HepG2 (cell line): ENCODE data around the gene ATN1. TPM values are rescaled to one million over a fixed set of nuclear protein-coding genes. Genes with fewer than 3 reads are reported as not detected.

Experiments used
- ATAC-seq: fragments of 200-7000 bp; cut with Tn5 transposase; 3 replicates; pipeline ENCODE4 v1.9.1; 2020; ENCODE audit warnings: mild to moderate bottlenecking, moderate library complexity
- BruUV-seq: library from RNA; stranded (reverse); fragments of 400-500 nt; replicated peaks from 2 replicates; lab custom pipeline; 2021; lab: Mats Ljungman, UMichigan
- CTCF ChIA-PET: fragments of 300-600 bp; formaldehyde crosslinking; extraction: SDS; loops from one replicate; lab custom pipeline; 2021; ENCODE audit warnings: low total read pairs, inconsistent platforms, low intra/inter-chr PET ratio; lab: Yijun Ruan, JAX
- POLR2A ChIA-PET: fragments of 350-600 bp; sonication (Branson Sonifier 250); formaldehyde crosslinking; loops from one replicate; lab custom pipeline; 2020; ENCODE audit warnings: antibody characterized with exemption, inconsistent platforms; lab: Yijun Ruan, JAX
- DNase-seq: peaks from one replicate; pipeline ENCODE4 v3.0.0-alpha.2; 2015; ENCODE audit warnings: low spot score
- FAIRE-seq: peaks from 3 replicates; lab custom pipeline; 2011; peaks lifted over from hg19 to GRCh38; lab: Jason Lieb, UNC
- H2AFZ ChIP-seq: one replicate; pipeline ENCODE4 v1.6.1; 2011; ENCODE audit warnings: low read length, inconsistent platforms
- H3K27ac ChIP-seq: fragments of 300-600 bp; 3 replicates; pipeline ENCODE4 v1.8.0; 2011; ENCODE audit warnings: mixed run types, mild to moderate bottlenecking, mixed read lengths, low read length, inconsistent platforms; ENCODE audit not compliant: insufficient read depth; ENCODE audit errors: extremely low read length
- H3K27me3 ChIP-seq, 2 experiments: fragments of 200-600 bp in 1 of 2; 2 replicates in 1 of 2; 3 replicates in 1 of 2; pipeline versions ENCODE4 v1.6.0 to v1.8.0; 2011; ENCODE audit warnings: low read length in 2 of 2, mild to moderate bottlenecking in 2 of 2, moderate library complexity in 2 of 2, inconsistent platforms in 1 of 2; ENCODE audit not compliant: insufficient read depth in 2 of 2, control insufficient read depth in 1 of 2
- H3K36me3 ChIP-seq, 2 experiments: fragments of 200-600 bp in 1 of 2; replicated peaks in 1 of 2; 2 replicates in 1 of 2; 3 replicates in 1 of 2; pipeline versions ENCODE4 v1.5.1 to v1.8.0; 2011; ENCODE audit warnings: low read length in 2 of 2, inconsistent platforms in 1 of 2; ENCODE audit not compliant: insufficient read depth in 2 of 2, control insufficient read depth in 1 of 2
- H3K4me1 ChIP-seq: 2 replicates; pipeline ENCODE4 v1.5.1; 2012; ENCODE audit warnings: low read length, inconsistent platforms; ENCODE audit not compliant: insufficient read depth
- H3K4me2 ChIP-seq: 2 replicates; pipeline ENCODE4 v1.6.0; 2011; ENCODE audit warnings: low read depth, low read length, inconsistent platforms
- H3K4me3 ChIP-seq, 3 experiments: fragments of 200-600 bp in 1 of 3; sonication (generic), shearing (Covaris generic) in 1 of 3; replicated peaks in 1 of 3; 2 replicates each; pipeline ENCODE4 v1.5.1; 2011 to 2016; ENCODE audit warnings: low read length in 3 of 3, inconsistent platforms in 2 of 3, low read depth in 2 of 3, mild to moderate bottlenecking in 2 of 3, control low read depth in 1 of 3, mixed read lengths in 1 of 3; ENCODE audit not compliant: insufficient read depth in 1 of 3
- H3K79me2 ChIP-seq: one replicate; pipeline ENCODE4 v1.6.1; 2011; ENCODE audit warnings: low read length, inconsistent platforms; ENCODE audit not compliant: insufficient read depth
- H3K9ac ChIP-seq: 2 replicates; pipeline ENCODE4 v1.6.0; 2011; ENCODE audit warnings: mild to moderate bottlenecking, low read depth, low read length, inconsistent platforms; ENCODE audit not compliant: insufficient read depth
- H3K9me3 ChIP-seq: 2 replicates; pipeline ENCODE4 v1.5.1; 2012; ENCODE audit warnings: mild to moderate bottlenecking, low read length
- H4K20me1 ChIP-seq: 2 replicates; pipeline ENCODE4 v1.6.0; 2011; ENCODE audit warnings: inconsistent platforms, mild to moderate bottlenecking, low read length, moderate library complexity; ENCODE audit not compliant: insufficient read depth
- POLR2A ChIP-seq, 2 experiments: IDR thresholded peaks; 2 replicates each; pipeline ENCODE4 v1.6.1; 2011; ENCODE audit warnings: low read depth in 2 of 2, low read length in 2 of 2, mild to moderate bottlenecking in 1 of 2, moderate library complexity in 1 of 2; ENCODE audit not compliant: insufficient read depth in 1 of 2
- ZNF468 ChIP-seq: sonication (generic); formaldehyde crosslinking; IDR thresholded peaks from 2 replicates; pipeline ENCODE4 v1.8.0; 2022; ENCODE audit warnings: mild to moderate bottlenecking, moderate library complexity, missing genetic modification reagents
- WGBS: methylation state at CpG from one replicate; pipeline ENCODE4 v1.1.6; 2017; ENCODE audit warnings: low lambda C conversion rate; 5-methylcytosine and 5-hydroxymethylcytosine counted together
- in situ Hi-C: cut with HindIII; loops from 2 replicates; pipeline ENCODE4 v1.10.0; 2017; ENCODE audit warnings: low pct_unique_long_range_greater_than_20kb; ENCODE audit not compliant: extremely low pct_ligation_motif_present
- intact Hi-C: fragments of 100-400 bp; cut with micrococcal nuclease; formaldehyde crosslinking; loops from one replicate; pipeline ENCODE4 v1.10.0; 2022; ENCODE audit not compliant: unreplicated experiment
- polyA plus RNA-seq, 8 experiments: library from polyadenylated mRNA; depleted of rRNA in 3 of 8; stranded (reverse) in 7 of 8; unstranded in 1 of 8; fragments of >200 nt; fragmentation: Illumina TruSeq in 4 of 8; extraction: Trizol in 4 of 8; gene quantifications; 2 replicates each; pipeline versions ENCODE4 v1.2.1 to v1.2.3, GENCODE V29; 2011 to 2016; ENCODE audit warnings: low read depth in 4 of 8, missing spikeins in 1 of 8, mixed read lengths in 1 of 8; ENCODE audit not compliant: insufficient read depth in 1 of 8
- total RNA-seq, 5 experiments: library from RNA; depleted of rRNA; stranded (reverse); fragments of >200 nt; fragmentation: Illumina TruSeq; extraction: Trizol; gene quantifications; 2 replicates each; pipeline ENCODE4 v1.2.3, GENCODE V29; 2016; ENCODE audit warnings: low read depth in 1 of 5
- TF ChIP-seq, protein P1 (sequence below): sonication (generic); formaldehyde crosslinking; IDR thresholded peaks from 2 replicates; pipeline ENCODE4 v1.8.0; 2022; ENCODE audit warnings: missing genetic modification reagents, mild to moderate bottlenecking, borderline replicate concordance
- TF ChIP-seq, protein P2 (sequence below): sonication (generic); formaldehyde crosslinking; IDR thresholded peaks from 2 replicates; pipeline ENCODE4 v1.4.0; 2020; ENCODE audit warnings: mild to moderate bottlenecking, missing genetic modification reagents
- TF ChIP-seq, protein P3 (sequence below): sonication (generic); formaldehyde crosslinking; IDR thresholded peaks from 2 replicates; pipeline ENCODE4 v1.4.0; 2020; ENCODE audit warnings: missing genetic modification reagents, borderline replicate concordance

The ATN1 gene
- total and polyA plus RNA-seq, 2 of the 13 experiments (the other 11 are each of a cell fraction or from before 2014, with no cell fraction given) = 2.1 to 8.6 TPM

DNA sequence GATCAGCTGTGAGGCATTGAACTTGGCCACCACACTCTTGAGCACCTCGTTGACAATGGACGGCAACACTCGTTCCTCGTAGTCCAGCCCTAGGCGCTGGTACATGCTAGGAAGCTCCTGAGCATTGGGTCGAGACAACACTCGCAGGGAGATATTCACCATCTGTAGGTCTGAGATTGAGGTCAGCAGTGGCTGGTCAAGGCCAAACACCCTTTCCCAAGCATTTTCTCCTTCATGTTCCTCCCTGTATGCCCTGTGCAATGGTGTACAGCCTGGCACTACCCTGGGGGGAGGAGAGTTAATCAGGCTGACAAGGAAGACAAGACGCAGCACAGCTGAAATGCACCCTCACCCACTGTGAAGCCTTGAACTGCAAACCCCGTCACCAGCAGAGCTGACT, 40.7 kb downstream of the ATN1 start:
- H3K27ac ChIP-seq = peak overlapping the region; percentile 95
- intact Hi-C loops = no loop called here
- peaks cover 53% of the 10 kb centered on the region for H3K4me1 ChIP-seq
- DNase-seq (no peak), FAIRE-seq (no peak), ATAC-seq (no peak)
- no peaks in the 10 kb centered on the region for H3K9me3 ChIP-seq
- peak overlapping the region; percentile 91 for H3K9ac ChIP-seq
- ChIA-PET POLR2A (interaction anchor here (1.2 to 3.2 kb wide), 4 partner anchors 12 to 50 kb away, joined by 4 to 42 read pairs (median 7); partner anchors contain the start of genes C12orf57, LPCAT3 and RNU7-1), CTCF (no interaction called here)
- in situ Hi-C loops = no loop called here
- H2AFZ ChIP-seq = no peak overlapping the region
- TF ChIP-seq, protein P1, sequence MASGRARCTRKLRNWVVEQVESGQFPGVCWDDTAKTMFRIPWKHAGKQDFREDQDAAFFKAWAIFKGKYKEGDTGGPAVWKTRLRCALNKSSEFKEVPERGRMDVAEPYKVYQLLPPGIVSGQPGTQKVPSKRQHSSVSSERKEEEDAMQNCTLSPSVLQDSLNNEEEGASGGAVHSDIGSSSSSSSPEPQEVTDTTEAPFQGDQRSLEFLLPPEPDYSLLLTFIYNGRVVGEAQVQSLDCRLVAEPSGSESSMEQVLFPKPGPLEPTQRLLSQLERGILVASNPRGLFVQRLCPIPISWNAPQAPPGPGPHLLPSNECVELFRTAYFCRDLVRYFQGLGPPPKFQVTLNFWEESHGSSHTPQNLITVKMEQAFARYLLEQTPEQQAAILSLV (CRISPR knock-in tag) = 0 out of 2 replicates have a peak, but pooled peaks have one; percentile 29
- no peak for TF ChIP-seq ZNF468 (CRISPR knock-in tag)
- TF ChIP-seq, protein P2, sequence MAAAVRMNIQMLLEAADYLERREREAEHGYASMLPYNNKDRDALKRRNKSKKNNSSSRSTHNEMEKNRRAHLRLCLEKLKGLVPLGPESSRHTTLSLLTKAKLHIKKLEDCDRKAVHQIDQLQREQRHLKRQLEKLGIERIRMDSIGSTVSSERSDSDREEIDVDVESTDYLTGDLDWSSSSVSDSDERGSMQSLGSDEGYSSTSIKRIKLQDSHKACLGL = no peak
- TF ChIP-seq, protein P3, sequence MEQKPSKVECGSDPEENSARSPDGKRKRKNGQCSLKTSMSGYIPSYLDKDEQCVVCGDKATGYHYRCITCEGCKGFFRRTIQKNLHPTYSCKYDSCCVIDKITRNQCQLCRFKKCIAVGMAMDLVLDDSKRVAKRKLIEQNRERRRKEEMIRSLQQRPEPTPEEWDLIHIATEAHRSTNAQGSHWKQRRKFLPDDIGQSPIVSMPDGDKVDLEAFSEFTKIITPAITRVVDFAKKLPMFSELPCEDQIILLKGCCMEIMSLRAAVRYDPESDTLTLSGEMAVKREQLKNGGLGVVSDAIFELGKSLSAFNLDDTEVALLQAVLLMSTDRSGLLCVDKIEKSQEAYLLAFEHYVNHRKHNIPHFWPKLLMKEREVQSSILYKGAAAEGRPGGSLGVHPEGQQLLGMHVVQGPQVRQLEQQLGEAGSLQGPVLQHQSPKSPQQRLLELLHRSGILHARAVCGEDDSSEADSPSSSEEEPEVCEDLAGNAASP = no peak
- peak in 1 of 2 experiments; percentile 5; a peak in 2 of 4 replicates for TF ChIP-seq POLR2A (IDR thresholded peaks at IDR 0.05; ENCODE audit: insufficient read depth in 1 of 2, low read depth in 2 of 2, low read length in 2 of 2)
- no TSS peak for BruUV-seq
- peaks cover 49% of the 10 kb centered on the region for H3K79me2 ChIP-seq
- no peak overlapping the region; a peak in 1 of 6 replicates for H3K4me3 ChIP-seq
- peaks cover 22 to 38% of the 10 kb centered on the region in 2 experiments for H3K36me3 ChIP-seq
- 93% methylated on average over 9 of the region's 9 CpGs for WGBS
- peak overlapping the region; percentile 92 for H3K4me2 ChIP-seq
- no peaks in the 10 kb centered on the region; the same call in 1 of the 2 replicates for H4K20me1 ChIP-seq
- no peaks in the 10 kb centered on the region; a peak in 1 of 5 replicates for H3K27me3 ChIP-seq
